ENCODE measurements around the gene TOMM5.

Gene TOMM5
- total RNA-seq, result 1.0 to 5.2 (median 1.9) reads per million in 17 experiments

- DNase-seq, result peak; percentile 92 to 96 (median 95)
These were observed at the start of gene TOMM5 for GRCh38 chr9:37592108-37592951. TOMM5 (minus strand) TSS chr9:37592597; CDS start chr9:37592532, 65 bp downstream.

- DNase-seq, result no peak
These were observed 48.9 kb upstream of the TOMM5 start for GRCh38 chr9:37641331-37641730.

GRCh38 chr9:37640246-37640645, 47.8 kb upstream of the TOMM5 start:
- no peak for DNase-seq

DNA sequence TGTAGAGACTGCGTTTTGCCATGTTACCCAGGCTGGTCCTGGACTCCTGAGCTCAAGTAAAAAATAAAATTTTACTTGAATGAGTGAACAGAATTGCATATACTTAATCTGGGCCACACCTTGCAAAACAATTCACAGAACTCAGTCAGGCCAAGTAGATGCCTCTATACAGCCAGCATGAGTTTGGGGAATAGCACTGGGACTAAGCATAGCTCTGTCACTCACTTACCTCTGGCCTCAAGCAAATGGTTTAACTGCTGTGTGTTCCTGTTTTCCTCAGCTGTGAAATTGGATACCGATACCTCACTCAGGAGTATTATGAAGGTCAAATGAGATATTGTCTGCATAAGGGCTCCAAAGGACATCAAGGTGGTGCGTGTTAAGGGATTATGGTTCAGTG, 47.4 kb upstream of the TOMM5 start:
- DNase-seq, result no peak

DNA sequence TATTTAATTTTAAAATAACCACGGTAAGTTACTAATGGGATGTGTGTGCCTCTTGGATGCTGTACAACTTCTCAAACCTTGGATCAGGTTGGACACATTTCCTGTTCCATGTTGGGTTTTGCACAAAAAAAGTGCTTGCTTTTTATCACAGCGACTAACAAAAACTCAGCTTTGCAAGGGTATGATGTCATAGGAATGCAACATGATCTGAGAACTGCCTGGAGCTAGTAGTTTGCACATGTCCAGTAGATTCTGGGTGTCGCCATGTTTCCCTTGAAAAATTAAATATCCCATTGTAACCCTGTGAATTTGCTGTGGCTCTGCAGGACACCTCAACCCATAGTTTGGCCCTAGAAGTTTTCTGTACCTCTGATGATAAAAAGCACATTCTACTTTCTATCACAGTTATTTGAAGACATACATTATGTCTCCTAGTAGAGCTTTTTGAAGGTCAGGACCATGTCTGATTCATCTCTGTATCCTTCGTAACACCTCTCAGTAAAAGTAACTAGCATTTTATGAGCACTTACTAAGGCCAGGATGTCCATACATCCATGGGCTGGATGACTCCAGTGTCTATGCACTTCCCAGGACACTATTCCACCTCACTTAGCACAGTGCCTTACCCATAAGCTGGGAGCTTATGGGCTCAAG, 46.8 kb upstream of the TOMM5 start:
- DNase-seq, result no peak

DNA sequence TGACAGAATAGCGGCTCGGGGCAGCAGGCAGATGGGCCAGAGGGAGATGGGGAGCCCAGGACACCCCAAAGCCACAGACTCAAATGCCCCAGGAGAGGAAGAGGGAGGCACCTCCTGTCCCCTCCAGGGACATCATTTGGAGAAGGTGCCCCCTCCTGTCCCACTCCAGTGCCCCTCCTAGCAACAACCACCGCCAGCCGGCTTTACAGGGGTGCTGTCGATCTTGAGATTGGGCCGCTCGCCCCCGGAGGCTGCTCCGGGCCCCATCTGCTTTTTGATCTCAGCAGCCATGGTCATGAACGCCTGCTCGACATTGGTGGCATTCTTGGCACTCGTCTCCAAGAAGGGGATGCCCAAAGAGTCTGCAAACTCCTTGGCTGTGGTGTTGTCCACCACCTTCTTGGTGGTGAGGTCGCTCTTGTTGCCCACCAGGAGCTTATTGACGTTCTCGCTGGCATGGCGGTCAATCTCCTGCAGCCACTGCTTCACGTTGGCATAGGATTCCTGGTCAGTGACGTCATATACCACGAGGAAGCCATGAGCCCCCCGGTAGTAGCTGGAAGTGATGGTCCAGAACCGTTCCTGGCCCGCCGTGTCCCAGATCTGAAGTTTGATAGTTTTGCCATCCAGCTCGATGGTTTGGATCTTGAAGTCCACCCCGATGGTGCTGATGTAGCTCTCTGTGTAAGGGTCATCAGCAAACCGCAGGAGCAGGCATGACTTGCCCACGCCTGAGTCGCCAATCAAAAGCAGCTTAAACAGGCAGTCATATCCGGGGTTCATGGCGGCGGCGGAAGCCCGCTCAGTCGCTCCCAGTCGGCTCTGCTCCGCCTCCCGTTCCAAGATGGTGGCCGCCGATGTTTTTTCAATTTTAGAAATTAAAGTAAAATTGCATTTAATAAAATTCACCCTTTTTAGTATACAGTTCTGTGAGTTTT, 44.4 kb upstream of the TOMM5 start:
- DNase-seq, result no peak

GRCh38 chr9:37635808-37636207, 43.4 kb upstream of the TOMM5 start:
- no peak for DNase-seq

DNA sequence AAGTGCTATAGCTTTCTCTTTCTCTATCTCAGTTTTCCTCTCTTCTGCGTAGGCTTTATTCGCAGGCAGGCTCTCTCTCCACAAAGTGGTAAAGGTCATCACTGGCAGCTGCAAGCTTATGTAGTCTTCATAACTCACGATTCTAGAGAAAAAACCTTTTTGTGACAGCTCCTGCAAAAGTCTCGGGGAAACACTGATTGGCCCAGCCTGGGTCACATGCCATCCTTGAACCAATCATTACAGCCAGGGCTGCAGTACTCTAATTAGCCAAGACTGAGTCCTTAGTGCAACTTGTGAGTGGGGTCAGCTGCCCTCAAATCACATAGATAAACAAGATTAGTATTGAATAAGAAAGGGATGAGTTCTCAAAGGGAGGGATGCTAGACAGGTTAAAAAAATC, 40.1 kb upstream of the TOMM5 start:
- no peak for DNase-seq

GRCh38 chr9:37626708-37627292, 34.4 kb upstream of the TOMM5 start:
- no peak for DNase-seq

GRCh38 chr9:37625758-37626147, 33.4 kb upstream of the TOMM5 start:
- no peak for DNase-seq

DNA sequence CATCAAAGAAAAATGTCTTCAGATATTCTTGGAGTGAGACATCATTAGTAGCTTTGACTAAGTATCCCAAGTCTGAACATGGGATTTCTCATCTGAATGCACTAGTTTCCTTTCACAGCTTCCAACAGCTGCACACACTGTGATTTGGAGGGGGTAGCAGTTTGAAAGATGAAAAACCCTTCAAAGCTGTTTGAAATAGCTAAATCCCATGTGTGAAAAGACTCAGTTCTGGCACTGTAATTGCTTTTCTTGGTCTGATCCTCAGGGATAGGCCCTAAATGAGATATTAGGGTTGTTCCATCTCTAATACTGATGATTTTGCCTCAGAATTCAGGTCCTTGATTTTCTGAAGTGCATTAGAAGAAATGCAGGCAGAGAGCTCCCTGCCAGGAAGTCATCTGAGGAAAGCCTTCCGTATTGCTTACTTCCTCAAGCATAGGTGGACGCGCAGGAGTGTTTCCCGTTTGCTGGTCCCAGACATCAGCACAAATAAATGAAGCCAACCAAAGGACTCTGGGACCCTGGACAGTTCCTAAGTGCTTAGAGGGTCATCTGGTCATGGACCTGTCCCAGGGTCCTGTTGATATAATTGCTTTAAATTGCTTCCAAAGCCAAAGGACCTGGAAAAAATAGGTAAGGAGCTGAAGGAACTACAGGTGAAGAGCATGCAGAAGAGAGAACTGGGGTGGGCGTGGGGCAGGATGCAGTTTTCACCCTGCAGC, 32.8 kb upstream of the TOMM5 start:
- DNase-seq, result peak in 1 of 4 experiments; percentile 4

DNA sequence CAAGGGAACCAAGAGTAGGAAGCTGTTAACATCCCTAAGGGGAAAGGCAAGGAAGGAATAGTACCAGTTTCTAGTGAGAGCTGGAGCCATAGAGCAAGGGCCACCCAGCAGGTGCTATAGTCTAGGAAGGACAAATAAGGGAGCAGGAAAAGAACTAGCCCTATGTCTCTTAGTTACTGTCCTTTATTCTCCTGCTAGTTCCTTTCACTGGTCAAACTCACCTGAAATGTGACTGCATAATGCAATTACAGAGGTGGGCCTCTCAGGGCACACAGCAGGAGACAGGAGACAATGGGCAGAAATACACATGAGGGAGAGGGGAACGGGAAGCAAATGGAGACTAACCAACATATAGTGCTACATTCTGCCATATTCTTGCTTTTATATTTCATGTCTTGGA, 31.7 kb upstream of the TOMM5 start:
- no peak for DNase-seq

DNA sequence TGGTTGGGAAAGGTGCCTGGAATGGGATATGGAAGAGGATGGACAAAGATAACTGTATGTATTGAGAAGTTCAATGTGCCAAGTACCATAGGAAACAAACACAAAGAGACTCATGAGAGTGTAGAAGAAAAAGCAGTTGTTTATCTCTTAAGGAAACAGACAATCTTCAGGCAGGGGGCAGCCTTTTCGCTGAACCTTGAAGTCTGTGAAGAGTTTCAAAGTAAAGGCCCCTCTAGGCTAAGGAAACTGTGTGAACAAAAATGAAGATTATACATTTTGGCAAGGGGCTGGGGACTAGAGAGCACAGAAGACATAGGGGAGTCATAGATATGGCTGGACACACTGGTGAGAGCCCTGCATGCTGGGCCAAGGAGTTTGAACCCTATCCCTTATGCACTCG, 30.9 kb upstream of the TOMM5 start:
- DNase-seq, result no peak

- DNase-seq, result no peak
These were observed 30.1 kb upstream of the TOMM5 start for GRCh38 chr9:37622462-37622861.

- no peak for DNase-seq
These were observed 29.1 kb upstream of the TOMM5 start for GRCh38 chr9:37621273-37622121.

DNA sequence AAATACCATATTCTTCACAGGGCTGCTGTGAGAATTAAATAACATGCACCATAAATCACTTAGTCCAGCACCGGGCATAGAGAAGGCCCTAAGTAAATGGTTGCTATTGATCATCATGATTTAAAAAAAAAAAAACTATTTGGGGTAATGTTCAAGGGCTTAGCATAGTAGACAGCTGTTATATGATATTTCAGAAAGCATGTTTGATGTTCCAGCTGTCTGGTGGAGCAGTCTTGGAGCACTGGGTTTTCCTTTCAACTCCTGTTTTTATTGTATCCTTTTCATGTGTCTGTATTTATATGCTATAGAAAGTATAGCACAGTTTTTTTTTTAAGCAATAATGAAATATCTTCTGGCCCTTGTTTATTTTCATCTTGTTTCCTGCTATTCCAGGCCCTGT, 28.0 kb upstream of the TOMM5 start:
- DNase-seq, result no peak

- no peak for DNase-seq
These were observed 27.4 kb upstream of the TOMM5 start for GRCh38 chr9:37619806-37620205.

DNA sequence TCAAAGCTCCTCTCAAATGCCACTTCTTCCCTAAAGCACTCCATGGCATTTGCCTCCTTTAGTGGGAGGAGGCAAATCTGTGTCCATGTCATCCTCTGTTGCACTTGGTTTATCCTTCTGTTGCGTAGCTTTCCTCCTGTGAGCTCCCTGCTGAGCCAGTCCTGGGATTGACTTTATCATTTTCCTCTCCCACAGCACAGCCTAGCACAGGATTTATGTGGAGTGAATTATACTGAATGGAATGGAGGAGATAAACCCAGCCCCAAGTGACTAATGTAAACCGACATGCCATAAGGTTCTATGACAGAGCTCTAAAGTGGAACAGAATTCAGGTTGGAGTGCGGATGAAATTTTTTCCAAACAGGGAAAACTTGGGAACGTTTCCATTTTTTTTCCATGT, 26.4 kb upstream of the TOMM5 start:
- no peak for DNase-seq

- DNase-seq, result no peak
These were observed 25.4 kb upstream of the TOMM5 start for GRCh38 chr9:37617832-37618231.

DNA sequence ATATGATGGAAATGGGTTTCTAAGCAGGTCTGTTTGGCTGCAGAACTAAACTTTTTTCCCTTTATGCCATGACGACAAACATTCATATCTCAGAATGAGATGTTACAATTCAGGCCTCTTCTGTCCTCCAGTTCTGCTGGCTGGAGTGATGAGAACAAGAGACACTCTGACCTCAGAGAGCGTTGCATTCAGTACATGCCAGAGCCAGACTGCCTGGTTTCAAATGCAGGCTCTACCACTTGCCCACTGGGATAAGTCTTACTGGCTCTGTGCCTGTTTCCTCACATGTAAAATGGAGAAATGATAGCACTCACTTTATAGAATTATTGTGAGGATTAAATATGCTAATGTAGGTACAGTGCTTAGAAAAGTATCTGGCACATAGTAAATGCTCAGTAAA, 24.8 kb upstream of the TOMM5 start:
- DNase-seq, result no peak

DNA sequence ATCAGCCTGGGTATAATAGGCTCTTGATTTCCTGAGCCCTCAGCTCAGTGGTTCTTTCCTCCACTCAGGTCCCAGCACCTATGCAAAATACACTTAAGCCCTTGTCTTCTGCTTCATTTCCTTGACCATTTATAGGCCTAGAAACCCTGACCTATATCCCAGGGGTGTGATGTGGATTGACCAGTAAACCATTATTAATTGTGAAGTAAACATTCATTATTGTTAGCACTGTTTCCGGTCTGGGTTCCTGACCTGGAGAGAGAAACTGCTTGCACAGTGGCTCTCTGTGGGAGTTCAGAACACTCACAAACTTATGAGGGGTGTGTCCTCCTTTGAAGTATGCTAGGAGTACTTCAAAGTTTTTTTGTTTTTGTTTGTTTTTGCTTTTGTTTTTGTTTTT, 19.6 kb upstream of the TOMM5 start:
- DNase-seq, result no peak
